ENCODE data around the gene HPD. TPM values are rescaled to one million over a fixed set of nuclear protein-coding genes. Genes with fewer than 3 reads are reported as not detected.

Gene HPD
- total and polyA plus RNA-seq, 8 donors: 0.11 to 2.1 (median 0.30) TPM; not detected in 3

DNA sequence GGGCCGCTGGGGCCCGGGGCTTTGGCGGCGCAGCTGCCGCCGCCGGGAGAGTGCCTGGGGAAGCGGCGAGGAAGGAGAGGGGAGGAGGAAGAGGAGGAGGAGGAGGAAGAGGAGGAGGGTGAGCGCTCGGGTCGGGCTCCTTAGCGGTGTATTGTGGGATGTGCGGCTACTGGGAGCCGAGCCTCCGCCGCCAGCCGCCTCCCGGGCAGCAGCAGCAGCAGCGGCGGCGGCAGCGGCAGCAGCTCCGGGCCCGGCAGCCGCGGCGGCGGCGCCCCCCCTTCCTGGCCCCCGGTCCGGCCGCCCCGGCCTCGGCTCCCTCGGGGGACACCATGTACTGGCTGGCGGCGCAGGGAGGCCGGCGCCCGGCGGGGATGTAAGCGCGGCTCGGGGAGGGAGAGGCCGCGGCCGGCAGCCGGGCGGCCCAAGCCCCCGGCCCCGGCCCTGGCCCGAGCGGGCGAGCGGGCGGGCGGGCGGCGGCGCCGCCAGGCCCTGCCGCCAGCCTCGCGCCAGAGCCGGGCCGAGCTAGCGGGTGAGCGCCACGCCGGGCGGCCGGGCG is 54.7 kb downstream of the HPD start, which contains the start of gene SETD1B:
Gene SETD1B (plus strand): TSS at position 149 of the 556 bp plus-strand sequence. CDS start 729 bp downstream, outside the sequence.
- TF ChIP-seq, protein P1, sequence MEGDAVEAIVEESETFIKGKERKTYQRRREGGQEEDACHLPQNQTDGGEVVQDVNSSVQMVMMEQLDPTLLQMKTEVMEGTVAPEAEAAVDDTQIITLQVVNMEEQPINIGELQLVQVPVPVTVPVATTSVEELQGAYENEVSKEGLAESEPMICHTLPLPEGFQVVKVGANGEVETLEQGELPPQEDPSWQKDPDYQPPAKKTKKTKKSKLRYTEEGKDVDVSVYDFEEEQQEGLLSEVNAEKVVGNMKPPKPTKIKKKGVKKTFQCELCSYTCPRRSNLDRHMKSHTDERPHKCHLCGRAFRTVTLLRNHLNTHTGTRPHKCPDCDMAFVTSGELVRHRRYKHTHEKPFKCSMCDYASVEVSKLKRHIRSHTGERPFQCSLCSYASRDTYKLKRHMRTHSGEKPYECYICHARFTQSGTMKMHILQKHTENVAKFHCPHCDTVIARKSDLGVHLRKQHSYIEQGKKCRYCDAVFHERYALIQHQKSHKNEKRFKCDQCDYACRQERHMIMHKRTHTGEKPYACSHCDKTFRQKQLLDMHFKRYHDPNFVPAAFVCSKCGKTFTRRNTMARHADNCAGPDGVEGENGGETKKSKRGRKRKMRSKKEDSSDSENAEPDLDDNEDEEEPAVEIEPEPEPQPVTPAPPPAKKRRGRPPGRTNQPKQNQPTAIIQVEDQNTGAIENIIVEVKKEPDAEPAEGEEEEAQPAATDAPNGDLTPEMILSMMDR (IDR thresholded peaks at IDR 0.05): no peak
- ATAC-seq (peak; percentile 15), DNase-seq (peak in 2 of 4 donors; percentile 78 to 92)
- intact Hi-C loops (cut with DNase I): no loop called here
- no peaks in the 10 kb centered on the region for H3K9me3 ChIP-seq
- peak within 1 kb of the TSS; percentile 69 to 86 for H3K4me3 ChIP-seq
- H3K27me3 ChIP-seq: no peaks in the 10 kb centered on the region
- peaks cover 0 to 13% of the 10 kb centered on the region in 2 donors for H3K36me3 ChIP-seq
- H3K27ac ChIP-seq: peak within 1 kb of the TSS; percentile 100
- peaks cover 19 to 41% of the 10 kb centered on the region in 2 donors for H3K4me1 ChIP-seq

DNA sequence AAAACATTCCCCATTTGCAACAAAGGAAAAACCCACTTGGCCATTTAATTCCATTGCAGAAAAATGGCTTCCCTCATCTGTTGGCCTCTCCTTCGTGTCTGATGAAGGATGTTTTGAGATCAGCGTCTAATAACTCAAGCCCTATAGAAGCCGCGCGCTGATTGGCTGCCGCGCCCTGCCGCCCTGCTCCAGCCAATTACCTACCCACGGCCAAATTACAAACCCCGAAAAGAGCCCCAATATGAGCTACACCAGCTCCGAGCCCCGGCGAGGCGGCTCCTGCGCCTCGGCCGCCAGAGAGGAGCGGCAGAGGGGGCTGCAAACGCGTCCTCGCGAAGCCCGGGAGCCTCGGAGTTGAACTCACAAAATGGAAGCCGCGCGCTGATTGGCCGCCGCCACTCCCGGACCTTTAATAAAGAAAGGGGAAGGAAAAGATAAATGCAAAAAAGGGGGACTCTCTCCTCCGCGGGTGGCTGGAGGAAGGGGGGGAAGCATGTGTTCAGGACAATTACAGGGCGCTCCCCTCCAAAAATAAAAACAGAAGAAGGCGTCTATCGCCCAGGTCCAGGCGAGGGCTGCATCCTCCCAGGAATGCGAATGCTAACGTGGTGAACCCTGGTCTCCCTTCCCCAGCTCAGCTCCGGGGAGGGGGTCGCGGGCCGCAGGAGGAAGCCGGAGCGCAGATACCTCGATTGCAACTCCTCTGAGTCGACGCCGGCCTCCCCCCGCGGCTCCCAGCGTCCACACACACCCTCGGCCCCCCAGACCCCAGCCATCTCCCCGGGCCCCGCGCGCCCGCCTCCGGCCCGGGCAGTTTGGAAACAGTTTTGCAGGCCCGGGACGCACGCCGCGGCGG is 55.6 kb downstream of the HPD start:
- peaks cover 0 to 13% of the 10 kb centered on the region in 2 donors for H3K36me3 ChIP-seq
- peak; percentile 92 to 98 (median 96) for DNase-seq
- H3K27ac ChIP-seq: peak overlapping the region; percentile 100
- peaks cover 28 to 50% of the 10 kb centered on the region in 2 donors for H3K4me1 ChIP-seq
- H3K9me3 ChIP-seq: no peaks in the 10 kb centered on the region
- TF ChIP-seq, protein P1 (IDR thresholded peaks at IDR 0.05): no peak
- H3K4me3 ChIP-seq: peak overlapping the region; percentile 58 to 86
- ATAC-seq: peak; percentile 60
- intact Hi-C loops (cut with DNase I): no loop called here
- no peaks in the 10 kb centered on the region for H3K27me3 ChIP-seq

DNA sequence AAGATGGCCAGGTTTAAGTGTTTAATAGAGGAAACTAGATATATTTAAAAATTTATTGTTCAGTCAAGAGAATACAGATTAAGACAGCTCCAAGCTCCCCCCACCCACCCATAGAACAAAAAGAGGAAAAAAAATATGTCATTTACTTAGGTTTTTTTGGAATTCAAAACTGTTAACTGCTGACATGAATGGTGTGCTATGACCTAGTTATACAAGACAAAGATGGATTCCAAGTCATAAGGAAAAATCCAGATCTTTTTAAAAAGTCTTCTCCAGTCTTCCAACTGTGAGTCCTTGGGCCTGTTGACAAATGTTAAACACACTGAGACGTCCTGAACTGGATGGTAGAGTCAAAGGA is 56.2 kb downstream of the HPD start:
- TF ChIP-seq, protein P1 (IDR thresholded peaks at IDR 0.05): no peak
- Histone ChIP-seq H3K4me3 (peak overlapping the region; percentile 58 to 86), H3K36me3 (peaks cover 0 to 15% of the 10 kb centered on the region in 2 donors), H3K9me3 (no peaks in the 10 kb centered on the region), H3K27ac (peak overlapping the region; percentile 100), H3K27me3 (no peaks in the 10 kb centered on the region), H3K4me1 (peaks cover 34 to 50% of the 10 kb centered on the region in 2 donors)
- ATAC-seq: no peak
- no peak for DNase-seq
- intact Hi-C loops (cut with DNase I): no loop called here

DNA sequence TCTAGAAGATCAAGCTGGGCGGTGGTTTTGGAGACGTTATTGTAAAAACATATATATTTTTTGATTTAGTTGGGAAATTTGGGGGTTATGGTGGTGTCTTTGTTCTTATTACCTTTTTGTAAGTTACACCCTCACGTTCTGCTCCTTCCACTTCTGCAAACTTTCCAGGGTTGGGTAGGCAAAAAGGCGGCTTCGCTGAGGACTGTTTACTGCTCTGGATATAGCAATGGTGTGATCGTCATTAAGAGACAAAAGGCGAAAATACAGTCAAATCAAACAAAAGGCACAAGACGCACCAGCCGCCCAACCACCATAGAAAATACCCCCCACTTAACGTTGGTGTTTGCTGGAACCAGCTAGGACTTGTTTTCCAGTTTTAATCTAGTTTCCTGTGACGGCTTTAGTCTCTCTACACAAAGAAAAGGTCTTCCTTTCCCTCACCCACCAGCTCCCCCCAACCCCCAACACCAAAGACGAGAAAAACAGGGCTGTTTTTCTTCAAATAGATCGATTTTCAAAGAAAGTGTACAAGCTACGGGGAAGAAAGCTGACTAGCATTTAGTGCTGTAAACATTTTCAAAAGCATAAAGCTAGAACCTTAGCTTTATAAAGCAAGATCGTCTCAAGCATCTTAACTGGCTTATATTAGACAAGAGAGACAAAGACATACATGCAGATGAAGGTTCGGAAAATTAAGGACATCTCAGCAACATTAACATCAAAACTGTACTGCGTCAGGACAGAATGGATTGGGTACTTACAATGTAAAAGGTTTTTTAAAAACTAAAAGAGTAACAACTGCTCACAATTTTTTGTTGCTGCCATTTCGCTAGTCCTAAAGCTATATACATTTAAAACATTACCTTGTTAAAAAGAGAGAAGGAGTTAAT is 56.8 kb downstream of the HPD start:
- no peaks in the 10 kb centered on the region for H3K9me3 ChIP-seq
- no peak for DNase-seq
- intact Hi-C loops (cut with DNase I): no loop called here
- peak overlapping the region; percentile 100 for H3K27ac ChIP-seq
- peaks cover 0 to 15% of the 10 kb centered on the region in 2 donors for H3K36me3 ChIP-seq
- TF ChIP-seq, protein P1 (IDR thresholded peaks at IDR 0.05): no peak
- no peak for ATAC-seq
- H3K27me3 ChIP-seq: no peaks in the 10 kb centered on the region
- peaks cover 35 to 50% of the 10 kb centered on the region in 2 donors for H3K4me1 ChIP-seq
- peak overlapping the region; percentile 58 to 86 for H3K4me3 ChIP-seq
